ENCODE results near the gene NOL4L. TPM values are rescaled to one million over a fixed set of nuclear protein-coding genes. Genes with fewer than 3 reads are reported as not detected.

Gene NOL4L
- total and polyA plus RNA-seq, 10 donors: 3.4 to 45.4 (median 28.6) TPM

DNA sequence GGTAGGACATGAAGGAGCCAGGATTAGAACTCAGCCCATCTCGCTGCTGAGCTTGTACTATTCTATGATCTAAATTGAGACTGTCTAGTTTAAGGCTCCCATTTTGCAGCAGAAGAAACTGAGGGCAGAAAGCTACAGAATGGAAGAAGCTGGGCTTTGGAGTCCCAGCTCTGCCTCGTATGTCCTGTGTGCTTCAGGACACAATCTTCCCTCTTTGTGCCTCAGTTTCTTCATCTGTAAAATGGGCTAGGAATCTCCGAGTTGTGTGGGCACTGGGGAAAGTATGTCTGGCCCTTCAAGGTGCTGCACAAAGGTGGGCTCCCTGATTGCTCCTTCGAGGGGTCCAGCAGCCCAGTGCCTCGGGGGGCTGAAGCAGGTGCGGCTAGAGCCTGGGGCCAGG lies 20.7 kb downstream of the NOL4L start:
- no peak for DNase-seq
- TF ChIP-seq POLR2A (IDR thresholded peaks at IDR 0.05) (no peak), POLR2AphosphoS5 (IDR thresholded peaks at IDR 0.05) (no peak)
- TF ChIP-seq, protein P1, sequence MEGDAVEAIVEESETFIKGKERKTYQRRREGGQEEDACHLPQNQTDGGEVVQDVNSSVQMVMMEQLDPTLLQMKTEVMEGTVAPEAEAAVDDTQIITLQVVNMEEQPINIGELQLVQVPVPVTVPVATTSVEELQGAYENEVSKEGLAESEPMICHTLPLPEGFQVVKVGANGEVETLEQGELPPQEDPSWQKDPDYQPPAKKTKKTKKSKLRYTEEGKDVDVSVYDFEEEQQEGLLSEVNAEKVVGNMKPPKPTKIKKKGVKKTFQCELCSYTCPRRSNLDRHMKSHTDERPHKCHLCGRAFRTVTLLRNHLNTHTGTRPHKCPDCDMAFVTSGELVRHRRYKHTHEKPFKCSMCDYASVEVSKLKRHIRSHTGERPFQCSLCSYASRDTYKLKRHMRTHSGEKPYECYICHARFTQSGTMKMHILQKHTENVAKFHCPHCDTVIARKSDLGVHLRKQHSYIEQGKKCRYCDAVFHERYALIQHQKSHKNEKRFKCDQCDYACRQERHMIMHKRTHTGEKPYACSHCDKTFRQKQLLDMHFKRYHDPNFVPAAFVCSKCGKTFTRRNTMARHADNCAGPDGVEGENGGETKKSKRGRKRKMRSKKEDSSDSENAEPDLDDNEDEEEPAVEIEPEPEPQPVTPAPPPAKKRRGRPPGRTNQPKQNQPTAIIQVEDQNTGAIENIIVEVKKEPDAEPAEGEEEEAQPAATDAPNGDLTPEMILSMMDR (IDR thresholded peaks at IDR 0.05 in 8 of 11, conservative IDR thresholded peaks at IDR 0.05 in 3 of 11): no peak
- intact Hi-C loops (cut with DNase I; ENCODE audit: low total_unique reads): no loop called here
- Histone ChIP-seq H3K9me3 (no peaks in the 10 kb centered on the region), H3K27ac (peak overlapping the region in 5 of 8 donors; percentile 41 to 74 (median 55)), H3K4me1 (peaks cover 0 to 89% (median 54%) of the 10 kb centered on the region in 6 donors), H3K4me3 (no peak overlapping the region), H3K27me3 (replicated peaks in 1 of 7) (peaks cover 0 to 18% (median 0%) of the 10 kb centered on the region in 7 donors), H3K36me3 (no peaks in the 10 kb centered on the region)
- 77 to 88% (median 82%) methylated on average over 6 of the region's 6 CpGs for WGBS, 5 donors

DNA sequence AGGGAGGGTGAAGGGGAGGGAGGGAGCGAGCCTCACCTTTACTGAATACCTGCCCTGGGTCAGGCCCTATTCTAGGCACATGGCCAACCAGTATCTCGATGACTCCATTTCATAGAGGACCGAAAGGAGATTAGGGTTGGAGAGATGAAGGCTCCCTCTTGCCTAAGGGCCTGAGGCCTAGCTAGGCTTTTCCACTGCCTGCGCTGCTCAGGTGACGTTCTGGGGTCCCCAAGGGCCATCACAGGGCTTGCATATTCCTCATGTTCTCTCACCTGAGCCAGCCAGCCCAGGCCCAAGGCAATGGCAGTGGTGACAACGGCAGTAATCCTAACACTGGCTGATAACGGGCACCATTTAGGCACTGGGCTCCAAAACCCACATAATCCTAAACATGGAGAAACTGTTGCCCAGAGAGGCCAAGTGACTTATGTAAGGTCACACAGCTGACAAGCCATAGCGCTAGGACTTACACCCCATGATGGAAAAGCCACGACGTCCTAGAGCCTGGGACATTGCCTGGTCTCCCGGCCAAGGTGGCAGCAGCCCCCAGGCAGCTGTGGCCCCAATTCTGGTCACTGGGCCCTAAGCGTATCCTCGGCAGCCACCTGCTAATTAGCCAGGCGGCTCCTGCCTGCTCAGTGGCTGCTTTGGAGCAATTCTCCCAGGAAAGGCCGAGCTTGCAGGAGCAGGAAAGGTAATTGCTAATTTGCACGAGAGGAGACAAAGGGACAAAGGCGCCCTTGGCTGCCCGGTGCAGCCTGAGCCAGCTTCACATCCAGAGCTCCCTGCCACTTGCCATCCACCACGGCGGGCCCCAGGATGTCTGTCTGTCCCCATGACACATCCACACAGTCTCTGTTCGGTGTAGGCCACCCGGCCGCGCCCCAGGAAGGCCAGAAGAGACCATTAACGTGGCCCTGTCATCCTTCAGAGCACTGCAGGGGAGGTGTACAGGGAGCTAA lies 21.5 kb downstream of the NOL4L start:
- peaks cover 0 to 22% (median 0%) of the 10 kb centered on the region in 7 donors for H3K27me3 ChIP-seq (replicated peaks in 1 of 7)
- no peaks in the 10 kb centered on the region for H3K36me3 ChIP-seq
- no peak for DNase-seq
- H3K27ac ChIP-seq: peak overlapping the region in 1 of 8 donors; percentile 21
- intact Hi-C loops (cut with DNase I; ENCODE audit: low total_unique reads): no loop called here
- no peaks in the 10 kb centered on the region for H3K9me3 ChIP-seq
- 82 to 92% (median 89%) methylated on average over 23 to 25 of the region's 25 CpGs for WGBS, 5 donors
- peaks cover 0 to 81% (median 49%) of the 10 kb centered on the region in 6 donors for H3K4me1 ChIP-seq
- TF ChIP-seq, protein P1 (IDR thresholded peaks at IDR 0.05 in 8 of 11, conservative IDR thresholded peaks at IDR 0.05 in 3 of 11): no peak
- no peak for TF ChIP-seq POLR2AphosphoS5 (IDR thresholded peaks at IDR 0.05)
- no peak overlapping the region for H3K4me3 ChIP-seq

DNA sequence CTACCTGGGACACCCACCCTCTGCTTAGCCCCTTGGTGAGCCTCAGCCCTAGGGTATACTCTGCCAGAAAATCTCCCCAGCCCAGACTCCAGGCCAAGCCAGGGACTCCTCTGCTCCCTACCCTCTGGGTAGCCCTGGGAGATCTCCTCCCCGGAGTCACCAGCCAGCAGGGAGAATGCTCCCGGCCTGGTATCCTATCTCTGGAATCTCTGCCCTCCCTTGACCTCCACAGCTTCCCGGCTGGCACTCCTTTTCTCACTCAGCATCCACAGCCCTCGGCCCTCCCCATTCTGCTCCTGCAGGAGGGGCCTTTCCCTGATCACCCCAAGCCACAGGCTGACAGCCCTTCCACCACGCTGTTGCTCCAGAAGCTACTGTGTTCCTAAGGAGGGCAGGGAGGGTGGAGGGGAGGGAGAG lies 22.6 kb downstream of the NOL4L start:
- intact Hi-C loops (cut with DNase I; ENCODE audit: low total_unique reads): no loop called here
- TF ChIP-seq, protein P1 (IDR thresholded peaks at IDR 0.05 in 8 of 11, conservative IDR thresholded peaks at IDR 0.05 in 3 of 11): no peak
- TF ChIP-seq POLR2AphosphoS5 (IDR thresholded peaks at IDR 0.05) (no peak), POLR2A (IDR thresholded peaks at IDR 0.05) (no peak)
- peaks cover 0 to 70% (median 48%) of the 10 kb centered on the region in 6 donors for H3K4me1 ChIP-seq

More for the DNA sequence above, 22.6 kb downstream of the NOL4L start:
- DNase-seq: no peak
- Histone ChIP-seq H3K27ac (peak overlapping the region in 2 of 8 donors; percentile 12 to 54), H3K4me3 (no peak overlapping the region), H3K27me3 (replicated peaks in 1 of 7) (peaks cover 0 to 25% (median 0%) of the 10 kb centered on the region in 7 donors), H3K36me3 (no peaks in the 10 kb centered on the region), H3K9me3 (no peaks in the 10 kb centered on the region)
- 55 to 76% (median 66%) methylated on average over 5 of the region's 5 CpGs for WGBS, 5 donors
